MCF 10A (cell line): ENCODE data around the gene TM9SF4. TPM values are rescaled to one million over a fixed set of nuclear protein-coding genes. Genes with fewer than 3 reads are reported as not detected.

Source experiments
- BruUV-seq: library from RNA; stranded (reverse); fragments of 400-500 nt; replicated peaks from 2 replicates; lab custom pipeline; 2021; lab: Mats Ljungman, UMichigan
- CTCF ChIA-PET: fragments of 300-600 bp; sonication (Branson Sonifier 250); formaldehyde crosslinking; extraction: SDS; loops from one replicate; lab custom pipeline; 2021; ENCODE audit warnings: antibody characterized with exemption, inconsistent platforms; lab: Yijun Ruan, JAX
- POLR2A ChIA-PET: fragments of 300-600, 350-650 bp; sonication (Branson Sonifier 250); formaldehyde crosslinking; extraction: SDS; loops from one replicate; lab custom pipeline; 2020; ENCODE audit warnings: antibody characterized with exemption, inconsistent platforms; lab: Yijun Ruan, JAX
- DNase-seq: peaks from one replicate; pipeline ENCODE4 v3.0.0-alpha.2; 2018; ENCODE audit not compliant: unreplicated experiment
- H3K27ac Mint-ChIP-seq: one replicate; pipeline ENCODE4 v1.8.0; 2022; ENCODE audit warnings: mild to moderate bottlenecking, low read depth, mixed read lengths; ENCODE audit not compliant: unreplicated experiment
- H3K27me3 Mint-ChIP-seq: one replicate; pipeline ENCODE4 v1.8.0; 2022; ENCODE audit warnings: mixed read lengths; ENCODE audit not compliant: insufficient read depth, unreplicated experiment
- H3K36me3 Mint-ChIP-seq: one replicate; pipeline ENCODE4 v1.8.0; 2022; ENCODE audit warnings: mild to moderate bottlenecking, moderate library complexity, mixed read lengths; ENCODE audit not compliant: insufficient read depth, unreplicated experiment
- H3K4me1 Mint-ChIP-seq: one replicate; pipeline ENCODE4 v1.8.0; 2022; ENCODE audit warnings: mixed read lengths; ENCODE audit not compliant: insufficient read depth, unreplicated experiment
- H3K4me3 Mint-ChIP-seq: one replicate; pipeline ENCODE4 v1.8.0; 2022; ENCODE audit warnings: mild to moderate bottlenecking, moderate library complexity, mixed read lengths; ENCODE audit not compliant: unreplicated experiment
- H3K9me3 Mint-ChIP-seq: one replicate; pipeline ENCODE4 v1.8.0; 2022; ENCODE audit warnings: mixed read lengths; ENCODE audit not compliant: unreplicated experiment
- intact Hi-C: fragments of 100-400 bp; cut with micrococcal nuclease; formaldehyde crosslinking; loops from 2 replicates; pipeline ENCODE4 v1.14.1; 2022
- total RNA-seq: library from RNA; stranded (reverse); gene quantifications from 2 replicates; pipeline ENCODE4 v1.2.3, GENCODE V29; 2022
- TF ChIP-seq, protein P1 (sequence below): fragments of 200-600 bp; IDR thresholded peaks from one replicate; pipeline ENCODE4 v1.8.0; 2022; ENCODE audit warnings: antibody characterized with exemption, mild to moderate bottlenecking; ENCODE audit not compliant: unreplicated experiment

TM9SF4 gene
- total RNA-seq, 1 experiment from 2014 or later = 52.3 TPM

DNA sequence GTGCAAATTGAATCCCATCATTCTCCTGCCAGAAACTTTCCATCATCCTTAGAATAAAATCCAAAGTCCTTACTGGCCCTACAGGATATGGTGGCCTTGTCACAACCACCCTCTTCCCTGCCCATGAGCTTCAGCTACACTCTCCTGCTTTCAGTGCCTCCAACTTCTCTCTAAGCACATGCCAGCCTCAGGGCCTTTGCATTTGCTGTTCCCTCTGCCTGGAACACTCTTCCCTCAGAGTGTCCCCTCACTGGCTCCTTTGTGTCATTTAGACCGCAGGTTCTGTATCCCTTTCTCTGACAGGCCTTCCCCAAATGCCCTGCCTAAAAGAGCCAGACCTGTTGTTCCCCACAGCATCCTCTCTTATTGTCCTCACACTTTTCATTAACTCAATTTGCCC is 39.2 kb upstream of the TM9SF4 start:
- no TSS peak for BruUV-seq
- POLR2A ChIA-PET = no interaction called here
- no peak overlapping the region for H3K27ac Mint-ChIP-seq

DNA sequence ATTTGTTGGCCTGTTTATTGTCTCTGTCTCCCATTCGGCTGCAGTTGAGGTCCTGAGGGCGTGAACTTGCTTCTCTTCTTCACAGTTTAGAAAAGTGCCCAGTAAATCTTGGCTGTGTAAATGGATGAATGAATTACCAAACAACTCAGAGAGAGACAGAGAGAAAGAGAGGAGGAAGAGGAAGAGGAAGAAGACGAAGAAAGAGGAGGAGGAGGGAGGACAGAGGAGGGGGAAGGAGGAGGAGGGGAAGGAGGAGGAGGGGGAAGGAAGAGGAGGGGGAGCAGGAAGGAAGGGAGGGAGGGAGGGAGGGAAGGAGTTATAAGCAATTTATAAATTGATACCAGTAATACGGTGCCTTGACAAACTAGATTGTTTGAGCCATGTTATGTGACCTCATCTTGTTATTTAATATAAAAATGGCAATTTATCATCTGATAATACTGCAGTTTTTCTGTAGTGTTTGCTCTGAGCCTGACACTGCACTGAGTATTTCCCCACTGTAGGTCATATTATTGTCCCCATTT is 38.8 kb upstream of the TM9SF4 start:
- ChIA-PET POLR2A (no interaction called here), CTCF (no interaction called here)
- TF ChIP-seq, protein P1, sequence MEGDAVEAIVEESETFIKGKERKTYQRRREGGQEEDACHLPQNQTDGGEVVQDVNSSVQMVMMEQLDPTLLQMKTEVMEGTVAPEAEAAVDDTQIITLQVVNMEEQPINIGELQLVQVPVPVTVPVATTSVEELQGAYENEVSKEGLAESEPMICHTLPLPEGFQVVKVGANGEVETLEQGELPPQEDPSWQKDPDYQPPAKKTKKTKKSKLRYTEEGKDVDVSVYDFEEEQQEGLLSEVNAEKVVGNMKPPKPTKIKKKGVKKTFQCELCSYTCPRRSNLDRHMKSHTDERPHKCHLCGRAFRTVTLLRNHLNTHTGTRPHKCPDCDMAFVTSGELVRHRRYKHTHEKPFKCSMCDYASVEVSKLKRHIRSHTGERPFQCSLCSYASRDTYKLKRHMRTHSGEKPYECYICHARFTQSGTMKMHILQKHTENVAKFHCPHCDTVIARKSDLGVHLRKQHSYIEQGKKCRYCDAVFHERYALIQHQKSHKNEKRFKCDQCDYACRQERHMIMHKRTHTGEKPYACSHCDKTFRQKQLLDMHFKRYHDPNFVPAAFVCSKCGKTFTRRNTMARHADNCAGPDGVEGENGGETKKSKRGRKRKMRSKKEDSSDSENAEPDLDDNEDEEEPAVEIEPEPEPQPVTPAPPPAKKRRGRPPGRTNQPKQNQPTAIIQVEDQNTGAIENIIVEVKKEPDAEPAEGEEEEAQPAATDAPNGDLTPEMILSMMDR = no peak
- intact Hi-C loops = no loop called here
- peaks cover 7% of the 10 kb centered on the region for H3K4me1 Mint-ChIP-seq
- no peak overlapping the region for H3K27ac Mint-ChIP-seq
- BruUV-seq = no TSS peak
- H3K4me3 Mint-ChIP-seq = no peak overlapping the region
- no peak for DNase-seq
- H3K27me3 Mint-ChIP-seq = peaks cover 49% of the 10 kb centered on the region
- H3K9me3 Mint-ChIP-seq = no peaks in the 10 kb centered on the region
- no peaks in the 10 kb centered on the region for H3K36me3 Mint-ChIP-seq

More for the DNA sequence above, 39.2 kb upstream of the TM9SF4 start:
- Mint-ChIP-seq H3K9me3 (no peaks in the 10 kb centered on the region), H3K36me3 (no peaks in the 10 kb centered on the region), H3K4me1 (peaks cover 7% of the 10 kb centered on the region), H3K4me3 (no peak overlapping the region), H3K27me3 (peaks cover 47% of the 10 kb centered on the region)
- intact Hi-C loops = no loop called here
- TF ChIP-seq, protein P1 = no peak
- CTCF ChIA-PET = no interaction called here
- DNase-seq = no peak

DNA sequence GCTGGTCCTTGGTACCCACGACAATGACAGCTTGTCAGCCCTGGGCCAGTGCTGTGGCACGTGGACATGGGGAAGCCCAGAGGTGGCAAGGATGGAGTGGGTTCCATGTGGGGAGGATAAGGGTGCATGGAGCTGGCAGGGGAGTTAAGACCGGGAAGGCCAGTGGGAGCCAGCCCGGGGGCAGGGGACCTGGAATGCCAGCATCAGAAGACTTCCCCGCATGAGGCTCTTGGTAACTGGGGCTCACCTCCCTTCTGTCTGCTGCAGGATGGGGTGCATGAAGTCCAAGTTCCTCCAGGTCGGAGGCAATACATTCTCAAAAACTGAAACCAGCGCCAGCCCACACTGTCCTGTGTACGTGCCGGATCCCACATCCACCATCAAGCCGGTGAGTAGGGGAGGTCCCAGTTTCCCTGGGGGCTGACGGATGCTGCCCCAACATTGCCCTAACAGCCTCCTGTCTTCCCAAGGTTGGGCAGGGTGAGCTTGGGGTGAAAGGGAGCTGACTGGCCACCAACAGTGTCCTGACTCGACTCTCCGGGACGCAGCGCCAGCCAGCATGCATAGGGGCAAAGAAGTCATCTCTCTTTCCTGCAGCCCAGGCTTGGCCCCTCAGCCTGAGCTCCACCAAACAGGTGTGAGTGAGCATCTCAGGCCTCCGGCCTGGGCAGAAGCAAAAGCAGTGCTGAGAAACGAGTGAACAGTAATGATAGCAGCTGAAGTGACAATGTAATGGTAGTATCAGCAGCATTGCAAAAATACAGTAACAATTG is 37.9 kb upstream of the TM9SF4 start:
- intact Hi-C loops = no loop called here
- Mint-ChIP-seq H3K36me3 (no peaks in the 10 kb centered on the region), H3K27me3 (peaks cover 49% of the 10 kb centered on the region), H3K27ac (no peak overlapping the region), H3K9me3 (no peaks in the 10 kb centered on the region), H3K4me3 (no peak overlapping the region), H3K4me1 (peaks cover 7% of the 10 kb centered on the region)
- POLR2A ChIA-PET = interaction anchor here (0.9 kb wide), 1 partner anchor 12 kb away, joined by 3 read pairs; no protein-coding TSS in a partner anchor
- no TSS peak for BruUV-seq
- CTCF ChIA-PET = interaction anchor here (0.9 to 1.4 kb wide), 3 partner anchors 20 to 451 kb away, joined by 3 to 4 read pairs (median 3); no protein-coding TSS in a partner anchor
- TF ChIP-seq, protein P1 = no peak
- DNase-seq = no peak

DNA sequence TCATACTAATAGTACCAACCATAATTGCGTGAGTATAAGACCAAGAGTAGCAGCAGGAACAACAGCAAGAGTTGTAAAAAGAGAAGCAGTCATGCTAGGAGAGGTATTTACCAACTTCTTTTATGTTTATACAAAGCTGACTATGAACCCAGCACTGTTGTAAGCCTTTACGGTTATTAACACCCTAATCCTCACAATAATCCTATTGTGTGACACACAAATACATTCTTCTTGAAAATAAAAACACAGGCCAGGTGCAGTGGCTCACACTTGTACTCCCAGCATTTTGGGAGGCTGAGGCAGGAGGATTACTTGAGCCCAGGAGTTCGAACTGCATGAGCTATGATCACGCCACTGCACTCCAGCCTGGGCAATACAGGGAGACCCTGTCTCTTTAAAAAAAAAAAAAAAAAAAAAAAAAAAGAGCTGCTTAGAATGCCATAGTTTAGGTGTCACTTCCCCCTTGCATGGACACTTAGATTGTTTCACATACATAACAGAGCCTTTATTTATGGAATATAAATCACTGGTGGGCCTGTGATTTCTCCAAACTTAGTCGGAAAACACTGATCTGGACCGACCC is 37.3 kb upstream of the TM9SF4 start:
- Mint-ChIP-seq H3K36me3 (no peaks in the 10 kb centered on the region), H3K4me3 (no peak overlapping the region), H3K9me3 (no peaks in the 10 kb centered on the region), H3K27me3 (peaks cover 49% of the 10 kb centered on the region), H3K27ac (no peak overlapping the region), H3K4me1 (peaks cover 3% of the 10 kb centered on the region)
- TF ChIP-seq, protein P1 = no peak
- intact Hi-C loops = no loop called here
- no TSS peak for BruUV-seq
- ChIA-PET POLR2A (interaction anchor here (0.8 to 1.1 kb wide), 3 partner anchors 10 to 37 kb away, joined by 3 to 4 read pairs (median 3); partner anchors contain the start of gene TM9SF4), CTCF (interaction anchor here (0.5 to 1.4 kb wide), 6 partner anchors 19 to 1364 kb away, joined by 3 to 4 read pairs (median 3); no protein-coding TSS in a partner anchor)
- no peak for DNase-seq
